ENCODE results near the gene RNF220.

RNF220 gene

GRCh38 chr1:44606701-44607281, 201.7 kb downstream of the RNF220 start:
- no peak for DNase-seq (ENCODE audit: low read depth in 2 of 2)
- H3K4me3 ChIP-seq (replicated peaks in 1 of 2; ENCODE audit: low read depth in 2 of 2, low read length in 2 of 2) = no peak overlapping the region
- no peak for TF ChIP-seq CTCF (IDR thresholded peaks at IDR 0.05; ENCODE audit: low read depth, low read length)

- TF ChIP-seq CTCF (IDR thresholded peaks at IDR 0.05; ENCODE audit: low read depth, low read length) = peak; percentile 36
- no peak overlapping the region for H3K4me3 ChIP-seq (replicated peaks in 1 of 2; ENCODE audit: low read depth in 2 of 2, low read length in 2 of 2)
- DNase-seq (ENCODE audit: low read depth in 2 of 2) = peak in 1 of 2 donors; percentile 16
These were observed 203.1 kb downstream of the RNF220 start for GRCh38 chr1:44608141-44608540.

- TF ChIP-seq CTCF (IDR thresholded peaks at IDR 0.05; ENCODE audit: low read depth, low read length) = peak; percentile 68
- peak; percentile 55 to 60 for DNase-seq (ENCODE audit: low read depth in 2 of 2)
- H3K4me3 ChIP-seq (replicated peaks in 1 of 2; ENCODE audit: low read depth in 2 of 2, low read length in 2 of 2) = no peak overlapping the region
These were observed 204.3 kb downstream of the RNF220 start for GRCh38 chr1:44609412-44609767.

- DNase-seq (ENCODE audit: low read depth in 2 of 2) = no peak
- no peak overlapping the region for H3K4me3 ChIP-seq (replicated peaks in 1 of 2; ENCODE audit: low read depth in 2 of 2, low read length in 2 of 2)
- TF ChIP-seq CTCF (IDR thresholded peaks at IDR 0.05; ENCODE audit: low read depth, low read length) = no peak
These were observed 204.9 kb downstream of the RNF220 start for GRCh38 chr1:44609768-44610526.

- TF ChIP-seq CTCF (IDR thresholded peaks at IDR 0.05; ENCODE audit: low read depth, low read length) = no peak
- H3K4me3 ChIP-seq (replicated peaks in 1 of 2; ENCODE audit: low read depth in 2 of 2, low read length in 2 of 2) = no peak overlapping the region
- no peak for DNase-seq (ENCODE audit: low read depth in 2 of 2)
These were observed 205.6 kb downstream of the RNF220 start for GRCh38 chr1:44610527-44611148.

- no peak for TF ChIP-seq CTCF (IDR thresholded peaks at IDR 0.05; ENCODE audit: low read depth, low read length)
- DNase-seq (ENCODE audit: low read depth in 2 of 2) = no peak
- no peak overlapping the region for H3K4me3 ChIP-seq (replicated peaks in 1 of 2; ENCODE audit: low read depth in 2 of 2, low read length in 2 of 2)
These were observed 206.4 kb downstream of the RNF220 start for GRCh38 chr1:44611419-44611818.

All from cardiac fibroblast (primary cell).